ENCODE data around the gene NTM. TPM values are rescaled to one million over a fixed set of nuclear protein-coding genes. Genes with fewer than 3 reads are reported as not detected.

Gene NTM
- total RNA-seq, 1 experiment from 2014 or later, result not detected

DNA sequence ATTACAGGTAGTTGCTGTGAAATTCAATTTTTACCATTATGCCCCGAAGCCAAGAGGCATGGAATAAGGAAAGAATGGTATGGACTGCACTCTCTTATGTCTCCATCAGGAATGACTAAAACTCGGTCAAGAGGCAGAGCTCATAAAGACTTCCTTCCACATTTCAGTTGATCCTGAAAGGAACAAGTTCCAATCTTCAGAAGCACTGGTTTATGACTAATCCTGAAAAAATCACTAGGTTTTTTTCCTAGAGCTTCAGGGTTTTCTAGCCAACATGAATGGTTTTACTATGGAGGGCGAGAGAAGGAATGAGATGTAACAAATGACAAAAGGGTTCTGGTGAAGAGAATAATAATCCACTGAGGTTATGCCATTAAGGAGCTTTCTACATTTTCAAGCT lies 832.2 kb downstream of the NTM start:
- no peak overlapping the region for H3K9ac ChIP-seq (ENCODE audit: low read length)
- ChIA-PET RAD21 (ENCODE audit: low non-redundant PET in 1 of 2, low total read pairs in 2 of 2, uncharacterized antibody in 2 of 2, unreplicated experiment in 2 of 2) (no interaction called here), CTCF (no interaction called here), POLR2A (no interaction called here)
- no peaks in the 10 kb centered on the region for H3K36me3 ChIP-seq (ENCODE audit: control insufficient read depth in 1 of 2, insufficient read depth in 2 of 2, low read length in 2 of 2)
- no peak overlapping the region for H3K4me3 ChIP-seq (replicated peaks in 1 of 2; ENCODE audit: low read depth in 1 of 2, low read length in 2 of 2)
- peaks cover 3 to 39% of the 10 kb centered on the region in 2 experiments; a peak in 3 of 4 replicates for H3K9me3 ChIP-seq (ENCODE audit: control insufficient read depth in 1 of 2, insufficient read depth in 1 of 2, low read depth in 1 of 2, low read length in 2 of 2)
- intact Hi-C loops (cut with micrococcal nuclease), result no loop called here
- H2AFZ ChIP-seq (ENCODE audit: low read depth, low read length, poor library complexity, severe bottlenecking), result no peak overlapping the region
- ATAC-seq, result no peak
- H4K20me1 ChIP-seq (ENCODE audit: insufficient read depth), result no peaks in the 10 kb centered on the region
- no peak for TF ChIP-seq ZNF274 (IDR thresholded peaks at IDR 0.05; ENCODE audit: low read depth, low read length)
- no peak for TF ChIP-seq EZH2phosphoT487 (IDR thresholded peaks at IDR 0.05; ENCODE audit: borderline replicate concordance)
- TF ChIP-seq, protein P1, sequence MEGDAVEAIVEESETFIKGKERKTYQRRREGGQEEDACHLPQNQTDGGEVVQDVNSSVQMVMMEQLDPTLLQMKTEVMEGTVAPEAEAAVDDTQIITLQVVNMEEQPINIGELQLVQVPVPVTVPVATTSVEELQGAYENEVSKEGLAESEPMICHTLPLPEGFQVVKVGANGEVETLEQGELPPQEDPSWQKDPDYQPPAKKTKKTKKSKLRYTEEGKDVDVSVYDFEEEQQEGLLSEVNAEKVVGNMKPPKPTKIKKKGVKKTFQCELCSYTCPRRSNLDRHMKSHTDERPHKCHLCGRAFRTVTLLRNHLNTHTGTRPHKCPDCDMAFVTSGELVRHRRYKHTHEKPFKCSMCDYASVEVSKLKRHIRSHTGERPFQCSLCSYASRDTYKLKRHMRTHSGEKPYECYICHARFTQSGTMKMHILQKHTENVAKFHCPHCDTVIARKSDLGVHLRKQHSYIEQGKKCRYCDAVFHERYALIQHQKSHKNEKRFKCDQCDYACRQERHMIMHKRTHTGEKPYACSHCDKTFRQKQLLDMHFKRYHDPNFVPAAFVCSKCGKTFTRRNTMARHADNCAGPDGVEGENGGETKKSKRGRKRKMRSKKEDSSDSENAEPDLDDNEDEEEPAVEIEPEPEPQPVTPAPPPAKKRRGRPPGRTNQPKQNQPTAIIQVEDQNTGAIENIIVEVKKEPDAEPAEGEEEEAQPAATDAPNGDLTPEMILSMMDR (IDR thresholded peaks at IDR 0.05 in 2 of 3, conservative IDR thresholded peaks at IDR 0.05 in 1 of 3; ENCODE audit: borderline replicate concordance in 1 of 3, insufficient read depth in 1 of 3, low read depth in 2 of 3, low read length in 2 of 3), result no peak
- TF ChIP-seq CEBPB (IDR thresholded peaks at IDR 0.05; ENCODE audit: low read depth), result no peak
- no peak for TF ChIP-seq POLR2A (IDR thresholded peaks at IDR 0.05; ENCODE audit: borderline replicate concordance, extremely low read depth, insufficient read depth, insufficient read length)
- no peak for TF ChIP-seq SRF (IDR thresholded peaks at IDR 0.05; ENCODE audit: low read depth)
- no peak for TF ChIP-seq ELF1 (IDR thresholded peaks at IDR 0.05; ENCODE audit: borderline replicate concordance, low read depth)
- no peaks in the 10 kb centered on the region for H3K4me1 ChIP-seq (ENCODE audit: control insufficient read depth in 1 of 2, insufficient read depth in 2 of 2, low read length in 2 of 2)
- no peak overlapping the region for H3K4me2 ChIP-seq (ENCODE audit: low read length)
- no peaks in the 10 kb centered on the region for H3K27me3 ChIP-seq (ENCODE audit: insufficient read depth, low read length)
- H3K9me2 ChIP-seq (ENCODE audit: insufficient read depth), result no peaks in the 10 kb centered on the region
- BruUV-seq (replicated peaks), result no TSS peak
- no peak overlapping the region for H3K27ac ChIP-seq (ENCODE audit: low read depth, low read length)
- DNase-seq (ENCODE audit: low read depth, low spot score), result no peak
- H3K79me2 ChIP-seq (ENCODE audit: insufficient read depth, low read length), result no peaks in the 10 kb centered on the region

DNA sequence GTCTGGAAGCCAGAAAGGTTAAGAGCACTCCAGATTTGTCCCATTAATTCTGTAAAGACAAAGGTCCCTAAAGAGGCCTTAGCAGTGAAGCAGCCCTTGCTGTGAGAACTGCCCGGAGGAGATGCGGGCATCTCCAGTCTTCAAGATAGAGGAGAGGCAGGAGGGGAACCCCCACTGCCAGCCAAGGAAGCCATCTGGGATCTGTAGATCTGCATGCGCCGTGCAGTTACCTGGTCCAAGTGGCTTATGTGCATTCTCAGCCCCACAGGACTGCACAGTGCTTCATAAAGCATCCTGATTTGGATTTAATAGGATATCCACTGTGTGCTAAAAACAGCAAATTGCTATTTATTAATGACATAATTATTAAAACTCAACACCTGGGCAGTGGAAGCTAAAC lies 834.6 kb downstream of the NTM start:
- no peak for DNase-seq (ENCODE audit: low read depth, low spot score)
- no peak for ATAC-seq
- intact Hi-C loops (cut with micrococcal nuclease), result no loop called here
- Histone ChIP-seq H4K20me1 (ENCODE audit: insufficient read depth) (no peaks in the 10 kb centered on the region), H3K36me3 (ENCODE audit: control insufficient read depth in 1 of 2, insufficient read depth in 2 of 2, low read length in 2 of 2) (no peaks in the 10 kb centered on the region), H3K27ac (ENCODE audit: low read depth, low read length) (no peak overlapping the region), H3K9me2 (ENCODE audit: insufficient read depth) (no peaks in the 10 kb centered on the region), H3K9ac (ENCODE audit: low read length) (no peak overlapping the region), H3K27me3 (ENCODE audit: insufficient read depth, low read length) (no peaks in the 10 kb centered on the region), H2AFZ (ENCODE audit: low read depth, low read length, poor library complexity, severe bottlenecking) (no peak overlapping the region), H3K4me1 (ENCODE audit: control insufficient read depth in 1 of 2, insufficient read depth in 2 of 2, low read length in 2 of 2) (no peaks in the 10 kb centered on the region), H3K79me2 (ENCODE audit: insufficient read depth, low read length) (no peaks in the 10 kb centered on the region), H3K9me3 (ENCODE audit: control insufficient read depth in 1 of 2, insufficient read depth in 1 of 2, low read depth in 1 of 2, low read length in 2 of 2) (peaks cover 10 to 37% of the 10 kb centered on the region in 2 experiments; a peak in 3 of 4 replicates), H3K4me2 (ENCODE audit: low read length) (no peak overlapping the region), H3K4me3 (replicated peaks in 1 of 2; ENCODE audit: low read depth in 1 of 2, low read length in 2 of 2) (no peak overlapping the region)
- RAD21 ChIA-PET (ENCODE audit: low non-redundant PET in 1 of 2, low total read pairs in 2 of 2, uncharacterized antibody in 2 of 2, unreplicated experiment in 2 of 2), result no interaction called here
- TF ChIP-seq EZH2 (IDR thresholded peaks at IDR 0.05) (no peak), TCF7L2 (IDR thresholded peaks at IDR 0.05; ENCODE audit: borderline replicate concordance, extremely low read depth, insufficient read depth, insufficient read length) (no peak), POLR2A (IDR thresholded peaks at IDR 0.05; ENCODE audit: borderline replicate concordance, extremely low read depth, insufficient read depth, insufficient read length) (no peak), CEBPB (IDR thresholded peaks at IDR 0.05; ENCODE audit: low read depth) (no peak), FOSL1 (IDR thresholded peaks at IDR 0.05; ENCODE audit: low read depth) (no peak), ZNF274 (IDR thresholded peaks at IDR 0.05; ENCODE audit: low read depth, low read length) (no peak)
- TF ChIP-seq, protein P2, sequence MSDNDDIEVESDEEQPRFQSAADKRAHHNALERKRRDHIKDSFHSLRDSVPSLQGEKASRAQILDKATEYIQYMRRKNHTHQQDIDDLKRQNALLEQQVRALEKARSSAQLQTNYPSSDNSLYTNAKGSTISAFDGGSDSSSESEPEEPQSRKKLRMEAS (IDR thresholded peaks at IDR 0.05), result no peak
- TF ChIP-seq, protein P3, sequence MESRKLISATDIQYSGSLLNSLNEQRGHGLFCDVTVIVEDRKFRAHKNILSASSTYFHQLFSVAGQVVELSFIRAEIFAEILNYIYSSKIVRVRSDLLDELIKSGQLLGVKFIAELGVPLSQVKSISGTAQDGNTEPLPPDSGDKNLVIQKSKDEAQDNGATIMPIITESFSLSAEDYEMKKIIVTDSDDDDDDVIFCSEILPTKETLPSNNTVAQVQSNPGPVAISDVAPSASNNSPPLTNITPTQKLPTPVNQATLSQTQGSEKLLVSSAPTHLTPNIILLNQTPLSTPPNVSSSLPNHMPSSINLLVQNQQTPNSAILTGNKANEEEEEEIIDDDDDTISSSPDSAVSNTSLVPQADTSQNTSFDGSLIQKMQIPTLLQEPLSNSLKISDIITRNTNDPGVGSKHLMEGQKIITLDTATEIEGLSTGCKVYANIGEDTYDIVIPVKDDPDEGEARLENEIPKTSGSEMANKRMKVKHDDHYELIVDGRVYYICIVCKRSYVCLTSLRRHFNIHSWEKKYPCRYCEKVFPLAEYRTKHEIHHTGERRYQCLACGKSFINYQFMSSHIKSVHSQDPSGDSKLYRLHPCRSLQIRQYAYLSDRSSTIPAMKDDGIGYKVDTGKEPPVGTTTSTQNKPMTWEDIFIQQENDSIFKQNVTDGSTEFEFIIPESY (IDR thresholded peaks at IDR 0.05; ENCODE audit: extremely low read depth, insufficient replicate concordance, low read length), result no peak
- TF ChIP-seq, protein P4, sequence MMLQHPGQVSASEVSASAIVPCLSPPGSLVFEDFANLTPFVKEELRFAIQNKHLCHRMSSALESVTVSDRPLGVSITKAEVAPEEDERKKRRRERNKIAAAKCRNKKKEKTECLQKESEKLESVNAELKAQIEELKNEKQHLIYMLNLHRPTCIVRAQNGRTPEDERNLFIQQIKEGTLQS (IDR thresholded peaks at IDR 0.05), result no peak
- POLR2A ChIA-PET, result no interaction called here
- CTCF ChIA-PET, result no interaction called here
- no TSS peak for BruUV-seq (replicated peaks)

All from HCT116 (cell line).